Activated CD8-positive, alpha-beta memory T cell treated with anti-CD3 and anti-CD28 coated beads for 36 hours (primary cell): ENCODE measurements around the gene ANK3. TPM values are rescaled to one million over a fixed set of nuclear protein-coding genes. Genes with fewer than 3 reads are reported as not detected.

Experiments used
- CTCF ChIA-PET: fragments of 350-600 bp; sonication (Branson Sonifier 250); formaldehyde crosslinking; loops from one replicate; lab custom pipeline; 2021; ENCODE audit warnings: antibody characterized with exemption; lab: Charles Lee
- POLR2A ChIA-PET: fragments of 350-600 bp; sonication (Branson Sonifier 250); formaldehyde crosslinking; loops from one replicate; lab custom pipeline; 2021; ENCODE audit warnings: antibody characterized with exemption; lab: Charles Lee
- total RNA-seq, 2 experiments: library from RNA; stranded (reverse); gene quantifications; one replicate each; pipeline ENCODE4 v1.2.3, GENCODE V29; 2021

ANK3 gene
- total RNA-seq, 2 experiments from 2014 or later, result 6.2 to 7.9 TPM

- POLR2A ChIA-PET, result interaction anchor here (0.6 kb wide), 1 partner anchor 507 kb away, joined by 3 read pairs; no protein-coding TSS in a partner anchor
These were observed 183.9 kb downstream of the ANK3 start for GRCh38 chr10:60205741-60206140.

GRCh38 chr10:60203993-60204618 is 185.6 kb downstream of the ANK3 start:
- POLR2A ChIA-PET, result no interaction called here
- CTCF ChIA-PET, result interaction anchor here (1.1 kb wide), 1 partner anchor 28 kb away, joined by 6 read pairs; no protein-coding TSS in a partner anchor

More at GRCh38 chr10:60205741-60206140, 183.9 kb downstream of the ANK3 start:
- CTCF ChIA-PET, result no interaction called here

GRCh38 chr10:60200682-60201053 is 189.0 kb downstream of the ANK3 start:
- CTCF ChIA-PET, result no interaction called here
- POLR2A ChIA-PET, result no interaction called here

- ChIA-PET CTCF (no interaction called here), POLR2A (interaction anchor here (0.5 kb wide), 1 partner anchor 839 kb away, joined by 3 read pairs; no protein-coding TSS in a partner anchor)
These were observed 189.5 kb downstream of the ANK3 start for GRCh38 chr10:60200012-60200681.

- CTCF ChIA-PET, result no interaction called here
- POLR2A ChIA-PET, result no interaction called here
These were observed 192.5 kb downstream of the ANK3 start for GRCh38 chr10:60197206-60197605.

GRCh38 chr10:60194421-60194820 is 195.3 kb downstream of the ANK3 start:
- CTCF ChIA-PET, result no interaction called here
- POLR2A ChIA-PET, result no interaction called here

GRCh38 chr10:60192946-60193345 is 196.7 kb downstream of the ANK3 start:
- CTCF ChIA-PET, result no interaction called here

GRCh38 chr10:60189861-60190475 is 199.7 kb downstream of the ANK3 start:
- POLR2A ChIA-PET, result no interaction called here
- CTCF ChIA-PET, result no interaction called here

More at GRCh38 chr10:60192946-60193345, 196.7 kb downstream of the ANK3 start:
- POLR2A ChIA-PET, result no interaction called here

- ChIA-PET POLR2A (no interaction called here), CTCF (interaction anchor here (0.6 kb wide), 1 partner anchor 13 kb away, joined by 3 read pairs; no protein-coding TSS in a partner anchor)
These were observed 201.1 kb downstream of the ANK3 start for GRCh38 chr10:60188548-60188947.

- CTCF ChIA-PET, result no interaction called here
- POLR2A ChIA-PET, result no interaction called here
These were observed 202.0 kb downstream of the ANK3 start for GRCh38 chr10:60187691-60188090.

GRCh38 chr10:60186315-60187071 is 203.2 kb downstream of the ANK3 start:
- ChIA-PET POLR2A (no interaction called here), CTCF (no interaction called here)

GRCh38 chr10:60185421-60185820 is 204.3 kb downstream of the ANK3 start:
- POLR2A ChIA-PET, result no interaction called here
- CTCF ChIA-PET, result no interaction called here

- POLR2A ChIA-PET, result no interaction called here
These were observed 207.0 kb downstream of the ANK3 start for GRCh38 chr10:60182691-60183090.

GRCh38 chr10:60176925-60177324 is 212.8 kb downstream of the ANK3 start:
- CTCF ChIA-PET, result interaction anchor here (1.5 kb wide), 1 partner anchor 27 kb away, joined by 6 read pairs; no protein-coding TSS in a partner anchor
- POLR2A ChIA-PET, result no interaction called here

More at GRCh38 chr10:60182691-60183090, 207.0 kb downstream of the ANK3 start:
- CTCF ChIA-PET, result no interaction called here

GRCh38 chr10:60175441-60175971 is 214.2 kb downstream of the ANK3 start:
- POLR2A ChIA-PET, result no interaction called here
- CTCF ChIA-PET, result interaction anchor here (0.6 to 1.5 kb wide), 2 partner anchors 13 to 28 kb away, joined by 3 to 6 read pairs; no protein-coding TSS in a partner anchor

- CTCF ChIA-PET, result no interaction called here
- POLR2A ChIA-PET, result no interaction called here
These were observed 217.2 kb downstream of the ANK3 start for GRCh38 chr10:60172363-60172990.

GRCh38 chr10:60171436-60172013 is 218.2 kb downstream of the ANK3 start:
- POLR2A ChIA-PET, result no interaction called here
- CTCF ChIA-PET, result interaction anchor here (1.2 kb wide), 1 partner anchor 10 kb away, joined by 3 read pairs; no protein-coding TSS in a partner anchor

- ChIA-PET CTCF (interaction anchor here (1.2 kb wide), 1 partner anchor 8 kb away, joined by 3 read pairs; no protein-coding TSS in a partner anchor), POLR2A (no interaction called here)
These were observed 219.4 kb downstream of the ANK3 start for GRCh38 chr10:60170250-60170649.
